Measurements from ENCODE around the gene CUX1. TPM values are rescaled to one million over a fixed set of nuclear protein-coding genes. Genes with fewer than 3 reads are reported as not detected.
A peak's percentile ranks its signal among the peaks of the same experiment; 100 is the strongest.
"Not testable (repeated sequence)": the region's sequence is repeated elsewhere in the genome, so short reads cannot be mapped to it uniquely, and the experiment has no call there.

CUX1 gene
- total RNA-seq, 1 donor from 2014 or later = 56.5 TPM

DNA sequence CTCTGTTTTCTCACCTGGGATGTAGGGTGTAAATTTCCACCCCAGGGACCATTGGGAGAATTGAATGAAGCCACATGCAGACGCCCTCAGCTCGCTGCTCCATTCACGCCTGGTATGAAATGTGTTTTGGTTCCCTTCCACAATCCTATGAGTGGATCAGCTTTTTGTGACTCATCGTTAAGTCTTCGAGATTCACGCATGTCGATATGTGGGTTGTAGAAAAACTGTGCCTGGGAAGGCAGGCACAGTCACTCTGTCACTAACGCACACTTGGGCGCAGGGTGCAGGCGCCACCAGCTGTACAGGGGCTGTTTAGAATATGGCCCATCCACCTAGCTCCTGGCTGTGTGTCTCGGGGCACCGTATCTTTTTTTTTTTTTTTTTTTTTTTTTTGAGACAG, 405.0 kb downstream of the CUX1 start:
- Mint-ChIP-seq H3K27ac (ENCODE audit: unreplicated experiment) (no peak overlapping the region), H3K4me3 (ENCODE audit: unreplicated experiment) (no peak overlapping the region), H3K9me3 (ENCODE audit: unreplicated experiment) (no peaks in the 10 kb centered on the region)

DNA sequence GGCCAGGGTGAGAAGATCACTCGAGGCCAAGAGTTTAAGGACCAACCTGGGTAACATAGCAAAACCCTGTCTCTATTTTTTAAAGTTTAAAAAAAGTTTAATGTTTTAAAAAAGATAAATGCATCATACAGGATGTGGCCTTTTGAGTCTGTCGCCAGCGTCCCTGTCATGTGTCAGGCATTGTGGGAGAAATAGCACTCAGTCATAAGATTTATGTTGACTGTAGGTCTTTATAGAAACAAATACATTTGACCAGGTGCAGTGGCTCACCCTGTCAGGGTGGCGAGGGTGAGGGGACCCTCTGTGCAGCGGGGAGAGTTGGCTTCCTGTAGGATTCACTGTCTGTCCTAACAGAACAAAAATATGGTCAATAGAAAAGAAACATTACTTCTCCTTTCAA, 405.8 kb downstream of the CUX1 start:
- no peaks in the 10 kb centered on the region for H3K9me3 Mint-ChIP-seq (ENCODE audit: unreplicated experiment)

More for the DNA sequence above, 405.0 kb downstream of the CUX1 start:
- peaks cover 5% of the 10 kb centered on the region for H3K27me3 Mint-ChIP-seq (ENCODE audit: unreplicated experiment)
- DNase-seq = no peak
- no peaks in the 10 kb centered on the region for H3K36me3 Mint-ChIP-seq (ENCODE audit: unreplicated experiment)
- peaks cover 10% of the 10 kb centered on the region for H3K4me1 Mint-ChIP-seq (ENCODE audit: low read depth, unreplicated experiment)
- TF ChIP-seq, protein P1, sequence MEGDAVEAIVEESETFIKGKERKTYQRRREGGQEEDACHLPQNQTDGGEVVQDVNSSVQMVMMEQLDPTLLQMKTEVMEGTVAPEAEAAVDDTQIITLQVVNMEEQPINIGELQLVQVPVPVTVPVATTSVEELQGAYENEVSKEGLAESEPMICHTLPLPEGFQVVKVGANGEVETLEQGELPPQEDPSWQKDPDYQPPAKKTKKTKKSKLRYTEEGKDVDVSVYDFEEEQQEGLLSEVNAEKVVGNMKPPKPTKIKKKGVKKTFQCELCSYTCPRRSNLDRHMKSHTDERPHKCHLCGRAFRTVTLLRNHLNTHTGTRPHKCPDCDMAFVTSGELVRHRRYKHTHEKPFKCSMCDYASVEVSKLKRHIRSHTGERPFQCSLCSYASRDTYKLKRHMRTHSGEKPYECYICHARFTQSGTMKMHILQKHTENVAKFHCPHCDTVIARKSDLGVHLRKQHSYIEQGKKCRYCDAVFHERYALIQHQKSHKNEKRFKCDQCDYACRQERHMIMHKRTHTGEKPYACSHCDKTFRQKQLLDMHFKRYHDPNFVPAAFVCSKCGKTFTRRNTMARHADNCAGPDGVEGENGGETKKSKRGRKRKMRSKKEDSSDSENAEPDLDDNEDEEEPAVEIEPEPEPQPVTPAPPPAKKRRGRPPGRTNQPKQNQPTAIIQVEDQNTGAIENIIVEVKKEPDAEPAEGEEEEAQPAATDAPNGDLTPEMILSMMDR (IDR thresholded peaks at IDR 0.05; ENCODE audit: partially characterized antibody, unreplicated experiment) = no peak

DNA sequence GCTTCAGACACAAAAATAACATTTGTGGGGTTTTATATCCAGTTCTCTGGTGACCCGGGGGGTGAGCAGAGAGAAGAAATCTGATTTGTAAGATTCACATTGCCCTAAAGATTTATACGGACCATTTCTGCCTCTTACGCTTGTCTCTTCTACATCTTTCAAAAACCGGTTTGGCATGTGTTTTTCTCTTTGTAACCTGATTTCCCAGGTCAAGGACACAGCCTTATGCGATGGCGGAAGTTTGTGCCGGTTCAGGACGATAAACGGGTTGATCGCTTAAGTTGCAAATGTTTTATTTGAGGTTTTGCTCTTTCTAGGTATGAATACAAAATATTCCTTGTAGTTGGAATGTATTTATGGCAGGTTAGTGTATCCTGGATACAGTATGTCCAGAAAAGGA, 407.6 kb downstream of the CUX1 start:
- Mint-ChIP-seq H3K27ac (ENCODE audit: unreplicated experiment) (no peak overlapping the region), H3K4me1 (ENCODE audit: low read depth, unreplicated experiment) (peaks cover 10% of the 10 kb centered on the region), H3K9me3 (ENCODE audit: unreplicated experiment) (no peaks in the 10 kb centered on the region), H3K4me3 (ENCODE audit: unreplicated experiment) (no peak overlapping the region), H3K36me3 (ENCODE audit: unreplicated experiment) (no peaks in the 10 kb centered on the region), H3K27me3 (ENCODE audit: unreplicated experiment) (no peaks in the 10 kb centered on the region)
- TF ChIP-seq, protein P1 (IDR thresholded peaks at IDR 0.05; ENCODE audit: partially characterized antibody, unreplicated experiment) = no peak
- no peak for DNase-seq

More for the DNA sequence above, 405.8 kb downstream of the CUX1 start:
- Mint-ChIP-seq H3K4me1 (ENCODE audit: low read depth, unreplicated experiment) (peaks cover 10% of the 10 kb centered on the region), H3K27ac (ENCODE audit: unreplicated experiment) (no peak overlapping the region), H3K4me3 (ENCODE audit: unreplicated experiment) (no peak overlapping the region), H3K27me3 (ENCODE audit: unreplicated experiment) (peaks cover under 1% of the 10 kb centered on the region), H3K36me3 (ENCODE audit: unreplicated experiment) (no peaks in the 10 kb centered on the region)
- TF ChIP-seq, protein P1 (IDR thresholded peaks at IDR 0.05; ENCODE audit: partially characterized antibody, unreplicated experiment) = no peak
- DNase-seq = no peak

DNA sequence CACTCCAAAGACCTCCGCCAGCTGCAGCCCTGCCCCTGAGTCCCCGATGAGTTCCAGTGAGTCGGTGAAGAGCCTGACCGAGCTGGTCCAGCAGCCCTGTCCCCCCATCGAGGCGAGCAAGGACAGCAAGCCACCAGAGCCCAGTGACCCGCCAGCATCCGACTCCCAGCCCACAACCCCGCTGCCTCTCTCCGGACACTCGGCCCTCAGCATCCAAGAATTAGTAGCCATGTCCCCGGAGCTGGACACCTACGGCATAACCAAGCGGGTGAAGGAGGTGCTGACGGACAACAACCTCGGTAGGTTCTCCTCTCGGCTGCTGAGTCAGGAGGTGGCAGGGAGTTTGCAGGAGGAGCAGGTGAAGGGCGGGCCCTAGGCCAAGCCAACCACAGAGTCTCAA, 409.9 kb downstream of the CUX1 start:
- Mint-ChIP-seq H3K27ac (ENCODE audit: unreplicated experiment) (peak overlapping the region; percentile 52), H3K9me3 (ENCODE audit: unreplicated experiment) (no peaks in the 10 kb centered on the region)

DNA sequence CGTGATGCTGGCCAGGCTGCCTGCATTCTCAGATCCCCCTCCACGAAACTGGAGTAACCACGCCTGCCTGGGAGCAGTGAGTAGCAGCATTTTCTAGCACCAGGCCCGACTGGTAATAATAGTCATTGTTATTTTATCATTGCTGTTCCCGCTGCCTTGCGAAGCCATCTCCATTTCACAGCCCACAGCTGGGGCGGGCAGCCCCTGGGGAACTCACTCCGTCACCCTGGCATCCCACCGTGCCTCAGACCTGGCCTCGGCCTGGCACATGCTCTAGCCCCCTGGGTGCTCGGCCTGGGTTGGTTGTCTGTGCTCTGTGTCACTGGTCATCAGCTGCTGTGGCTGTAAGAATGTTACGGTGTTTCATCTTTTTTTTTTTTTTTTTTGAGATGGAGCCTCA, 411.5 kb downstream of the CUX1 start:
- TF ChIP-seq, protein P1 (IDR thresholded peaks at IDR 0.05; ENCODE audit: partially characterized antibody, unreplicated experiment) = no peak
- Mint-ChIP-seq H3K27me3 (ENCODE audit: unreplicated experiment) (no peaks in the 10 kb centered on the region), H3K4me1 (ENCODE audit: low read depth, unreplicated experiment) (peaks cover 10% of the 10 kb centered on the region), H3K9me3 (ENCODE audit: unreplicated experiment) (peaks cover 1% of the 10 kb centered on the region), H3K4me3 (ENCODE audit: unreplicated experiment) (no peak overlapping the region), H3K27ac (ENCODE audit: unreplicated experiment) (no peak overlapping the region), H3K36me3 (ENCODE audit: unreplicated experiment) (no peaks in the 10 kb centered on the region)
- DNase-seq = no peak

More for the DNA sequence above, 409.9 kb downstream of the CUX1 start:
- TF ChIP-seq, protein P1 (IDR thresholded peaks at IDR 0.05; ENCODE audit: partially characterized antibody, unreplicated experiment) = no peak
- H3K4me3 Mint-ChIP-seq (ENCODE audit: unreplicated experiment) = no peak overlapping the region
- H3K27me3 Mint-ChIP-seq (ENCODE audit: unreplicated experiment) = no peaks in the 10 kb centered on the region
- no peaks in the 10 kb centered on the region for H3K36me3 Mint-ChIP-seq (ENCODE audit: unreplicated experiment)
- DNase-seq = peak; percentile 48
- peaks cover 10% of the 10 kb centered on the region for H3K4me1 Mint-ChIP-seq (ENCODE audit: low read depth, unreplicated experiment)

DNA sequence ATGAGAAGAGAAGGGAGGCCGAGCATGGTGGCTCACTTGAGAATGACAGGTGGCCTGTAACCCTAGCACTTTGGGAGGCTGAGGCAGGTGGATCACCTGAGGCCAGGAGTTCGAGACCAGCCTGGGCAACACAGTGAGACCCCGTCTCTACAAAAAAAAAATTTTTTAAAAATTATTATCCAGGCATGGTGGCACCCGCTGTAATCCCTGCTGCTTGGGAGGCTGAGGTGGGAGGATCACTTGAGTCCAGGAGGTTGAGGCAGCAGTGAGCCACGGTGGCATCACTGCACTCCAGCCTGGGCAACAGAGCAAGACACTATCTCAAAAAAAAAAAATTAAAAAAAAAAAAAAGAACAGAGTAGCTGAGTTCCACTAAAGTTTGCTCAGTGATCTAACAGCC, 412.7 kb downstream of the CUX1 start:
- DNase-seq; H3K36me3 Mint-ChIP-seq (ENCODE audit: unreplicated experiment); H3K27me3 Mint-ChIP-seq (ENCODE audit: unreplicated experiment); H3K4me3 Mint-ChIP-seq (ENCODE audit: unreplicated experiment); H3K4me1 Mint-ChIP-seq (ENCODE audit: low read depth, unreplicated experiment); H3K27ac Mint-ChIP-seq (ENCODE audit: unreplicated experiment); H3K9me3 Mint-ChIP-seq (ENCODE audit: unreplicated experiment): not testable (repeated sequence)
